Central memory CD8-positive, alpha-beta T cell (primary cell): Measurements from ENCODE around the gene EGFR.
A peak's percentile ranks its signal among the peaks of the same experiment; 100 is the strongest.

Experiments used
- ATAC-seq: fragments of 150-1000 bp; cut with Tn5 transposase; replicated peaks from 2 replicates; pipeline ENCODE4 v1.10.0; 2022; ENCODE audit warnings: mild to moderate bottlenecking, moderate FRiP score, moderate number of reproducible peaks; ENCODE audit not compliant: poor library complexity, severe bottlenecking; ENCODE audit errors: extremely low read depth
- DNase-seq, 2 donors: peaks; one replicate each; pipeline ENCODE4 v3.0.0; 2021; ENCODE audit warnings: low spot score in 2 of 2
- H3K27ac Mint-ChIP-seq: one replicate; pipeline ENCODE4 v1.8.0; 2022; ENCODE audit warnings: low read depth, mild to moderate bottlenecking, moderate library complexity, mixed read lengths
- H3K27me3 Mint-ChIP-seq: one replicate; pipeline ENCODE4 v1.8.0; 2022; ENCODE audit warnings: mixed read lengths
- H3K36me3 Mint-ChIP-seq: one replicate; pipeline ENCODE4 v1.8.0; 2022; ENCODE audit warnings: mild to moderate bottlenecking, moderate library complexity, mixed read lengths; ENCODE audit not compliant: insufficient read depth
- H3K4me1 Mint-ChIP-seq: one replicate; pipeline ENCODE4 v1.8.0; 2022; ENCODE audit warnings: mixed read lengths
- H3K4me3 Mint-ChIP-seq: one replicate; pipeline ENCODE4 v1.8.0; 2022; ENCODE audit warnings: mild to moderate bottlenecking, moderate library complexity, mixed read lengths
- H3K9me3 Mint-ChIP-seq: one replicate; pipeline ENCODE4 v1.8.0; 2022; ENCODE audit warnings: mixed read lengths

EGFR gene

DNA sequence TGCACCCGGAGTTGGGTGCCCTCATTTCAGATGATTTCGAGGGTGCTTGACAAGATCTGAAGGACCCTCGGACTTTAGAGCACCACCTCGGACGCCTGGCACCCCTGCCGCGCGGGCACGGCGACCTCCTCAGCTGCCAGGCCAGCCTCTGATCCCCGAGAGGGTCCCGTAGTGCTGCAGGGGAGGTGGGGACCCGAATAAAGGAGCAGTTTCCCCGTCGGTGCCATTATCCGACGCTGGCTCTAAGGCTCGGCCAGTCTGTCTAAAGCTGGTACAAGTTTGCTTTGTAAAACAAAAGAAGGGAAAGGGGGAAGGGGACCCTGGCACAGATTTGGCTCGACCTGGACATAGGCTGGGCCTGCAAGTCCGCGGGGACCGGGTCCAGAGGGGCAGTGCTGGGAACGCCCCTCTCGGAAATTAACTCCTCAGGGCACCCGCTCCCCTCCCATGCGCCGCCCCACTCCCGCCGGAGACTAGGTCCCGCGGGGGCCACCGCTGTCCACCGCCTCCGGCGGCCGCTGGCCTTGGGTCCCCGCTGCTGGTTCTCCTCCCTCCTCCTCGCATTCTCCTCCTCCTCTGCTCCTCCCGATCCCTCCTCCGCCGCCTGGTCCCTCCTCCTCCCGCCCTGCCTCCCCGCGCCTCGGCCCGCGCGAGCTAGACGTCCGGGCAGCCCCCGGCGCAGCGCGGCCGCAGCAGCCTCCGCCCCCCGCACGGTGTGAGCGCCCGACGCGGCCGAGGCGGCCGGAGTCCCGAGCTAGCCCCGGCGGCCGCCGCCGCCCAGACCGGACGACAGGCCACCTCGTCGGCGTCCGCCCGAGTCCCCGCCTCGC lies at the start of gene EGFR:
Gene EGFR, plus strand, starts transcription at position 657 of the 830 bp plus-strand sequence. CDS start 261 bp downstream, outside the sequence.
- no peaks in the 10 kb centered on the region for H3K9me3 Mint-ChIP-seq
- DNase-seq = no peak
- H3K27me3 Mint-ChIP-seq = peaks cover 73% of the 10 kb centered on the region
- H3K4me3 Mint-ChIP-seq = peak within 1 kb of the TSS; percentile 15
- no peak within 1 kb of the TSS for H3K27ac Mint-ChIP-seq
- H3K4me1 Mint-ChIP-seq = no peaks in the 10 kb centered on the region
- H3K36me3 Mint-ChIP-seq = no peaks in the 10 kb centered on the region
- no peak for ATAC-seq

DNA sequence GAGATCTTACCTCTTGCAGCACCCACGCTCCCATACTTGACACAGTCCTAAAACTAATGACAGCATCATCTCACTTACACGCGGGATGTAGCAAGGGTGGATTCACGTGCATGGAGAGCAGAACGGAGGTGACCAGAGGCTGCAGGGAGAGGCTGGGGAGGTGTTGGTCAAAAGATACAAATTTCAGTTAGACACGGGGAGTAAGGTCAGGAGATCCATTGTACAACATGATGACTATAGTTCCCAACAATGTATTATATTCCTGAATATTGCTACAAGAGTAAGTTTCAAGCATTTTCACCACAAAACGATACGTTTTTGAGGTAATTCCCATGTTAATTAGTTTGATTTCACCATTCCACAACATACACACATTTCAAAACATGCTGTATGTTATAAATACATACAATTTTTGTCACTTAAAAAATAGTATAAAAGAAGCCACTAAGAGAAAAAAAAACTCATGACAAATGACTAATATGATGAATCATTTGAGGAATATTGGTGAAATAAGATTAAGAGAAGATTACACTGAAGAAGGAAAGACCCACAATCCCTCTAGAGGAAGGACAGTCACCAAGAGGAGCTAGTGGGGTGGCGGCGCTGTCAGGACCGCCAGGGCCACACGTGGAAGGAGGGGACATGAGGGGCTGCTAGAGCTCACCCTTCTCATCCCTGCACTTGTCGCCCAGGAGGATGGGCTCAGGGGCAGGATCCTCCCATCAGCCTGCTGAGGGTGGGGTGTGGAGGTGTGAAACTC lies 49.4 kb upstream of the EGFR start:
- Mint-ChIP-seq H3K9me3 (peaks cover 12% of the 10 kb centered on the region), H3K4me3 (no peak overlapping the region), H3K27ac (no peak overlapping the region), H3K36me3 (no peaks in the 10 kb centered on the region), H3K27me3 (peaks cover 35% of the 10 kb centered on the region), H3K4me1 (no peaks in the 10 kb centered on the region)
- DNase-seq (no peak), ATAC-seq (no peak)

DNA sequence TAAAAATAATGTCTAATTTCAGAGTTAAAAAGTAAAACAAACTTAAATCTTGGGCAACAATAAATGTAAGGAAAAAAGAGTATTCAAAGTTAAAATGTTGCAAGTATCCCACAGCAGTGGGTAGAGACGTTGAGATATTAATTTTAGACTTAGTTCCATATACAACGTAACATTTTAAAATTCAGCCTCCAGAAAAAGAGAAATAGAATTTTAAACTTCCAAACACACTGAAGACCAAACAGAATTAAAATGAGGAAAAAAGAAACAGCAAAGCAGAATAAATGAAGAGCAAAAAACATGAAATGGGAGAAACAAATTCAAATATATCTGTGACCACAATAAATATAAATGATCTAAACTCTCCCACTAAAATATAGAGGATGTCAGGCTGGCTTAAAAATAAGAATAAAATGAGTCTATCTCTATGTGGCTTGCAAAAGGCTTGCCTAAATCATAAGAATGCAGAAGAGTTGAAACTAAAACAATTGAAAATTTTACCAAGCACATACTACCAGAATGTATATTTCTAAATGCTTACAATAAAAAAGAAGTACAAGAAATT lies 46.0 kb upstream of the EGFR start:
- Mint-ChIP-seq H3K27me3 (peaks cover 27% of the 10 kb centered on the region), H3K4me1 (no peaks in the 10 kb centered on the region), H3K4me3 (no peak overlapping the region), H3K9me3 (peaks cover 12% of the 10 kb centered on the region), H3K27ac (no peak overlapping the region), H3K36me3 (no peaks in the 10 kb centered on the region)
- ATAC-seq (no peak), DNase-seq (no peak)

DNA sequence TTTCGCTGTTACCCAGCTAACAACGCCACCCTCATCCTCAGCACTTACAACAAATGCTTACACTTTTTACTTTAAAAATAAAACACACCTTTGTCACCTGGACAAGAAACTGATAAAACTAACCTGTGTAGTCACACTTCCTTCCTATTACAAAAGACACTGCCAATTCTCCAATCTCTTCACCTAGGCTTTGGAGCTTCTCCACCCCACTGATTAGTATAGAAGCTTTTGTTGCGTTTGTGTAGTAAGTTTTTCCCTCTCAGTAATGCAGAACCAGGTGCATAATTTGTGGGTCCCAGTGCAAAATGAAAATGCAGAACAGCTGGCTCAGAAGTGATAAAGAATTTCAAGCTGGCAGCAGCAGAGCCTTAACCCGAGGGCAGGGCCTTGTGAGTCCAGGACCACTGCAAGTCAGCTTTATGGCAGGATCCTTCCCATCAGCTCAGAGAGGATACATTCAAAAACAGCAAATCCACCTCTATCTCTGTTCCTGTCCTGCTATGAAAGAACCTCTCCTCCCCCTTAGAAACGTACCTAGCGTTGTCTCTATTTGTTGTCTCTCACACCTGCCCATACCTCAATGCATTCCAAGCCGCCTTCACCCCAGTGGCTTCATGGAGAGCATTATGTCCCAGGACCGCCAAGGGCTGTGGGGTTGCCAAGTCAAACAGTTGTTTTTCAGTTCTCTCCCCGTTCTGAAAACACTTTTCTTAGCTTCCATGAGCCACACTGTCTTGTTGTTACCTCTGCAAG lies 40.3 kb upstream of the EGFR start:
- Mint-ChIP-seq H3K27me3 (peaks cover 13% of the 10 kb centered on the region), H3K9me3 (peaks cover 8% of the 10 kb centered on the region), H3K4me1 (no peaks in the 10 kb centered on the region), H3K36me3 (no peaks in the 10 kb centered on the region), H3K27ac (no peak overlapping the region), H3K4me3 (no peak overlapping the region)
- ATAC-seq = no peak
- DNase-seq = no peak

- Mint-ChIP-seq H3K9me3 (peaks cover 12% of the 10 kb centered on the region), H3K27ac (no peak overlapping the region), H3K4me3 (no peak overlapping the region), H3K4me1 (no peaks in the 10 kb centered on the region), H3K27me3 (peaks cover 29% of the 10 kb centered on the region), H3K36me3 (no peaks in the 10 kb centered on the region)
- no peak for ATAC-seq
- no peak for DNase-seq
Measured at GRCh38 chr7:54980521-54980920, 38.3 kb upstream of the EGFR start.

DNA sequence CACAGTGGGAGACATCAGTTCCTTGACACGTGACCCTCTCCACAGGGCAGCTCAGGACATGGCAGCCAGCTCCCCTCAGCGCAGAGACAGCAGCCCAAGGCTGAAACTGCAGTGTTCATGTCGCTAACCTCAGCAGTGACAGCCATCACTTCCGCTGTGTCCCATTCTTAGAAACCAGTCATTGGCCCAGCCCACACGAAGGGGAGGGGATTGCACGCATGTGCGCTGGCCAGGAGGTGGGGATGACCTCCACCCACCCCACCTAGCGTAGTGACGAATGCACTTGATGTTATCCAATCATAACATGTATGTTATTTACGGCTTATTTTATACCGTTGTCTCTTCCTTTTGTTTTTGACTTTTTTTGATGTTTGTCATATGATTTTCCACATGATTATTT lies 36.9 kb upstream of the EGFR start:
- Mint-ChIP-seq H3K4me3 (no peak overlapping the region), H3K4me1 (no peaks in the 10 kb centered on the region), H3K27ac (no peak overlapping the region), H3K27me3 (peaks cover 39% of the 10 kb centered on the region), H3K36me3 (no peaks in the 10 kb centered on the region), H3K9me3 (peaks cover 12% of the 10 kb centered on the region)
- DNase-seq = no peak
- no peak for ATAC-seq

DNA sequence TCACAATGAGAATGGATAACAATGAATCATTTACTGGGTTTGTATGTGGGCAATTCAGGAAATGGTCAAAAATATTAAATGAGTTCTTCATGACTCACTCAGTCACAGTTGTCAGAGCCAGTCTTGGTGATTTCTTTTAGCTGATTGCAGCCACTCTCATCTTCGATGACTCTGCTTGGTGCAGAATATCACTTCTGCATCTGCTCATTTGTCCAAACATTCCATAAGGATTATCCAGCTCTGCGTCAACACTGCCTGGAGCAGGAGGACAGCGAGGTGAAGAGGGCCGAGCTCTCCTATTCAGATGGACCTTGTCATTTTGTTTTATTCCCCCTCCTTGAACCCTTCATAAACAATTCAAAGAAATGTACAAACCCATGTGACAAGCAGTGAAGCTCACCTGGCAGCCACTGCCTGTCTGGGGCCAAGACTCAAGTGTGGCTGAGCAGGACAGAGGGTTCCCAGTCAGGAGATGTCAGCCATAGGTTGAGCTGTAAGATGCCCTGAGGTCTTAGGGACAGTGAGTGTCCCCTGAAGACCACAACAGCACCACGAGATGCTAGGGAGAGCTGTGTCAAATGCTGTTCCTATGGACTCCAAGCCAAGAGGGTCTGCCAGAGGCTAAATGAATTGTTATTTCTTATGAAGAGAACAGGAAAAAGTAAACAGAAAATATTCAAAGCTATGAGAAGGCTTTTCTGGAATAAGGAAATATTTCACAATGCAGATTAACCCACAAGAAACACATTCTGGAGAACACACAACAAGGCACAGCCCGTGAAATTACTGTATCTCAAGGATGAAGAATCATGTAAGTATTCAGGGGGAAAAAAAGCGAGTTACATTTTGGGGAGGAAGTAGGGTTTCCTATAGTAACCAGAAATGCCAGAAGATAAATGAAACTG lies 33.1 kb upstream of the EGFR start:
- H3K36me3 Mint-ChIP-seq = no peaks in the 10 kb centered on the region
- H3K4me1 Mint-ChIP-seq = no peaks in the 10 kb centered on the region
- ATAC-seq = no peak

GRCh38 chr7:54986716-54987115 lies 32.1 kb upstream of the EGFR start:
- no peaks in the 10 kb centered on the region for H3K4me1 Mint-ChIP-seq
- H3K9me3 Mint-ChIP-seq = peaks cover 12% of the 10 kb centered on the region
- no peak for ATAC-seq
- H3K27ac Mint-ChIP-seq = no peak overlapping the region
- H3K36me3 Mint-ChIP-seq = no peaks in the 10 kb centered on the region
- H3K27me3 Mint-ChIP-seq = peaks cover 57% of the 10 kb centered on the region
- DNase-seq = no peak
- H3K4me3 Mint-ChIP-seq = no peak overlapping the region

More for the DNA sequence above, 33.1 kb upstream of the EGFR start:
- Mint-ChIP-seq H3K4me3 (no peak overlapping the region), H3K27ac (no peak overlapping the region), H3K27me3 (peaks cover 47% of the 10 kb centered on the region), H3K9me3 (peaks cover 12% of the 10 kb centered on the region)
- no peak for DNase-seq

- DNase-seq (no peak), ATAC-seq (no peak)
- Mint-ChIP-seq H3K4me3 (no peak overlapping the region), H3K4me1 (no peaks in the 10 kb centered on the region), H3K9me3 (peaks cover 4% of the 10 kb centered on the region), H3K27me3 (peaks cover 46% of the 10 kb centered on the region), H3K27ac (no peak overlapping the region), H3K36me3 (no peaks in the 10 kb centered on the region)
Measured at GRCh38 chr7:54987772-54988171, 31.0 kb upstream of the EGFR start.

DNA sequence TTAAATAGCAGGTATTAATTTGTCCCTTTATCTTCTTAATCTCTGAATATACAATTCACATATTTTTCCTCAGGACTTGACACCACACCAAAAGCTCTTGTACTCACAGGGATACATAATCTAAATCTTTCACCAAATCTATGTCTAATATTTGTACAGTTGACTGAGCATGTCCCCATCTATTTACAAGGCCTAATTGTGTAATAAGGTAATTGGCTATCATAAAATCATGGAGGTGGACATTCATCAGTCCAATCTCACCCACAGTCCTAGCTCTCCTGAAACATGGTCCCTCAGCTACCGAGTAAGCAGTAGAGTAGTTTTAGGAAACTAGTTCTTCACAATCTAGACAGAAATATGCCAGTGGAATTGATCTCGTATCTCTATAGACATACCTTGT lies 30.3 kb upstream of the EGFR start:
- H3K4me3 Mint-ChIP-seq = no peak overlapping the region
- ATAC-seq = no peak
- peaks cover 45% of the 10 kb centered on the region for H3K27me3 Mint-ChIP-seq
- H3K4me1 Mint-ChIP-seq = no peaks in the 10 kb centered on the region
- no peak for DNase-seq
- H3K27ac Mint-ChIP-seq = no peak overlapping the region
- H3K36me3 Mint-ChIP-seq = no peaks in the 10 kb centered on the region
- H3K9me3 Mint-ChIP-seq = peaks cover 4% of the 10 kb centered on the region

DNA sequence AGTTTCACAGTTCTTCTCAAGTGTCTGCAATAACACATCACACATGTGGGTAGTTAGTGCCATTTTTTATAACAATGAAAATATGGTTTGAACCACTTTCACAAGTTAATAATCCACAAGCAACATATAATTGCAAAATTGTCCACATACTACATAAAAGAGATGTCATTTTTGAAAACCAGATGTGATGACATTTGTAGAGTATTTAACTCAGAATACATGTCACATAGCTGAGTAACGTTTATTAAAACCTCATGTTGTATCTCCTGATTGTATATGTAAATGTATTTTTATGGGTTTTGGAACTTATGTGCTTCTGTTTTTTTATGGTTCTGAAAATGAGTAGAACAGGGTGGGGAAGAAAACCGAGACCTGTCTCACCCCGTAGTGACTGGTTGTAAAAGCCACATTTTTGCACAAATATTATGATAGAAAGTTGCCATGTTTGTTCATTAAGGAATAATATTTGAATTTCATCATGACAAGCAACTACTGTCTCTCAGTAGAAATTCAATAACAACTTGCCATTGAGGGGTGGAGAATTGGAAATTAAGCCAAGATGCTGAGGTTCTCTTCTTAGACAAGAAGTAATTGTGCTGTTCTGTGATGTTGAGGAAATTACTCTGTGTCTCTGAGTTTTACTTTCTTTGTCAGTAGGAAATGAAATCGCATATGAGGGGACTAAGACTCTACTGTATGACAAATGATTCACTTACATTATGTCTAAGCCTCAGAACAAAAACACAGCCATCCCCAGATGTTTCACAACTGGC lies 29.2 kb upstream of the EGFR start:
- DNase-seq (no peak), ATAC-seq (no peak)
- Mint-ChIP-seq H3K27me3 (peaks cover 37% of the 10 kb centered on the region), H3K36me3 (no peaks in the 10 kb centered on the region), H3K4me1 (no peaks in the 10 kb centered on the region), H3K4me3 (no peak overlapping the region), H3K9me3 (no peaks in the 10 kb centered on the region), H3K27ac (no peak overlapping the region)
